Left forelimb (tissue), 1 donor: ENCODE measurements around the gene MYBPC1.
"Not testable (repeated sequence)": the region's sequence is repeated elsewhere in the genome, so short reads cannot be mapped to it uniquely, and the experiment has no call there.

Experiments used
- DNase-seq: peaks from one replicate; pipeline ENCODE4 v3.0.0-alpha.2; 2018; ENCODE audit warnings: low spot score

The MYBPC1 gene

DNA sequence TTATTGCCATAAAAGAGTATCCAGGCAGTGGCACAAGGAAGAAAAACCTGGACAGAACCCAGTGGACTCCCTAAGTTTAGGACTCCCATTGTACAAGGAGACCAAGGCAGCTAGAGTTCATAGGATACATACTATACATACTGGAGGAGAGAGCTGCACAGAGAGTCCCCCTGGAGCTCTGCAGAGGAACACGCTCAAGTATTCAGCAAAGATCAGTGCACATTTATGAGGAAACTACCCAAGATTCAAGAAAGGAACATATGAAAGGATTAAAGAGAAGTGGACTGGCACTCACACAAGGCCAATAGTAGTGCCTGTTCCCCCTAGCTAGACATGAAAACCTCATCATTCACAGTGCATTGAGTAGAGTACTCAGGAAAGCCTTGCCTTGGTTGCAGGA is 59.7 kb downstream of the MYBPC1 start:
- DNase-seq, result no peak

DNA sequence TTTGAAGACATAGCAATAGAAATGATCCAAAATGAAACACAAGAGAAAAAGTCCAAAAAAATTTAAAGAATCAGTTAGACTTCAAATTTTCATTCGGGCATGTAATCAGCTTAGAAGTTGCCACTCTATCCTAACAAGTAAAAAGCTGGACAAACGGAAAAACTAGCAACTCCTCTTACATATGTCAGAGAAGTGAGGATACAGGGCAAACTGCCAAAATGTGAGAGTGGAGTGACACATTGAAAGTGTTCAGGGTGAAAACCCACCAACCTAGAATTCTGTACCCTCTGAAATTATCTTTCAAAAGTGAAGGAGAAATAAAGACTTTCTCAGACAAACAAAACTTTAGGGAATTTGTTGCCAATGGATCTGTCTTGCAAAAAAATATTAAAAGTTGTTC is 60.6 kb downstream of the MYBPC1 start:
- DNase-seq, result no peak

DNA sequence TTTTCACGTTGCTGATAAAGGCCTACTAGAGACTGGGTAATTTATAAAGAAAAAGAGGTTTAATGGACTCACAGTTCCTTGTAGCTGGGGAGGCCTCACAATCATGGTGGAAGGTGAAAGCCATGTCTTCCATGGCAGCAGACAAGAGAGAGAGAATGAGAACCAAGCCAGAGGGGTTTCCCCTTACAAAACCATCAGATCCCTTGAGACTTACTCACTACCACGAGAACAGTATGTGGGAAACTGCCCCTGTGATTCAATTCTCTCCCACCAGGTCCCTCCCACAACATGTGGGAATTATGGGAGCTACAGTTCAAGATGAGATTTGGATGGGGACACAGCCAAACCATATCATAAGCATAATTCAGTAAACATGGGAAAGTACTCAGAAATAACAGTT is 65.9 kb downstream of the MYBPC1 start:
- DNase-seq, result not testable (repeated sequence)

DNA sequence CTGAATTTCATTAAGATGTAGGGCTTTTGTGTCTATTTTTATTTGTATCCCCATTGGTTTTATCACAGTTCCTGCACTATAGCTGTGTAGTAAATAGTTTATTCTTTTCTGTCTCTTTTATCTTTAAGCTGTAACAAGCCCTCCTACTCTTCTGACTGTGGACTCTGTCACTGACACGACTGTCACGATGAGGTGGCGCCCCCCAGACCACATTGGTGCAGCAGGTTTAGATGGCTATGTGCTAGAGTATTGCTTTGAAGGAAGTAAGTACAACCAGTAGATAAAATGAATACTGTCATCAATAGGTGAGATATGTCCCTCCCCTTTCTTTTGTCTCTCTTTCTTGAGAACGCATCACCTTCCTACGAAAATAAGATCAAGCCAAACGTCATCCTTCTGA is 68.5 kb downstream of the MYBPC1 start:
- no peak for DNase-seq

DNA sequence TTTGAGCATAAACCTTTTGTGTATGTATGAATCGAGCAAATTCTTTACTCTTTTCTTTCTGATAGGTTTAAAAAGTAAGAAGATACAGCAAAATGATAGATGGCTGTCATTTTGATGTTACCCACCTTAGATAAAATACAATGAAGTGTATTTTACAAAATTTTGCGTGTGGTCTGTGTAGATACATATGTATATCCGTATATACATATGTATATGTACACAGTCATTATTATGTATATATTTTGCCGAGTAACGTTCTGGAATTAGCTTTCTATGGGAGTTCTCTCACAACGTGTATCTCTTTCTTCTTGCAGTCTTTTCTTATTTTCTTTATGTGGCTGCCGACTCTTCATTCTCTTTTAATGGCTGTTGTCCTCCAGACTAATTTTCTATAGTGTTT is 70.2 kb downstream of the MYBPC1 start:
- no peak for DNase-seq

DNA sequence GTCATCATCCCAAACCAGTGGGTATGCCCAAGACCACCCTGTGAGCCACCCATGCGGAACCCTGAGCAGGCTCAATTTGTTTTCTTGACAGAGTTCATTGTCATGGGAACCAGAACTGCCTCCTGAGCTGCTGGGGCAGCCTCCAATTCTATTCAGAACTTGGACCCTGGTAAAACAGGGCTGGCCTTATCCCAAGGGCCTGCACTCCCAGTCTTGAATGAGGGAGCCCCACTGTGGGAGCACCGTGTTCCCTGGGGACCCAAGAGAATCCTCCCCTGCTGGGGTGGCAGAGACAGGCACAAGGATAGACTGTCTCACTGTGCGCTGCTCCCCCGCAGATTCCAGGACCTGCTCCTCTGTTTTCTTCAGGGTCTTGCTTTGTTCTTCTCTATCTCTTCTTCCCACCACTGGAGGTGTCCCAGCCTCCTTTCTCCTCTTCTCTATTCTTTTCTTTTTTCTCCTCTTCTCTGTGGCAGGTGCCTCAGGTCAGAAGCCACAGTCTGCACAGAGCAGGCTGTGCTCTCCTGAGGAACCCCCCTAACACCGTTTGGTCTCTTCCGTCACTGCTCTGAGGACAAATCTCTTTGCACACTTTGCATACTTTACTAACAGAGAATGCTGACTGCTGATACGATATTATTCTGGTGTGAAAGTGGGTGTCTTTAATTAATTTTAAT is 71.4 kb downstream of the MYBPC1 start:
- DNase-seq, result no peak

DNA sequence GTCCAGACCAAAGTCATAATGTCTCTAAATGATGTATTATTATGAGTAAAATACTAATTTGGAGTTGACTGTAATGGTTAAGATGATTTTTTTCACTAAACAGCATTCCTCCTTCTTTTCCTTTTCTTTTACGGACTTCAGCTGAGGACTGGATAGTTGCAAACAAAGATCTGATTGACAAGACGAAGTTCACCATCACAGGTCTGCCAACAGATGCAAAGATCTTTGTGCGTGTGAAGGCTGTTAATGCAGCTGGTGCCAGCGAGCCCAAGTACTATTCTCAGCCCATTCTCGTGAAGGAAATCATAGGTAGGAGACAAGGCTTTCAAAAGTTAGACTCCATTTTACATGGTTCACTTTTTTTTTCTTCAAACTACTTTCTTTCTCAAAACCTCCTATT is 72.8 kb downstream of the MYBPC1 start:
- no peak for DNase-seq

DNA sequence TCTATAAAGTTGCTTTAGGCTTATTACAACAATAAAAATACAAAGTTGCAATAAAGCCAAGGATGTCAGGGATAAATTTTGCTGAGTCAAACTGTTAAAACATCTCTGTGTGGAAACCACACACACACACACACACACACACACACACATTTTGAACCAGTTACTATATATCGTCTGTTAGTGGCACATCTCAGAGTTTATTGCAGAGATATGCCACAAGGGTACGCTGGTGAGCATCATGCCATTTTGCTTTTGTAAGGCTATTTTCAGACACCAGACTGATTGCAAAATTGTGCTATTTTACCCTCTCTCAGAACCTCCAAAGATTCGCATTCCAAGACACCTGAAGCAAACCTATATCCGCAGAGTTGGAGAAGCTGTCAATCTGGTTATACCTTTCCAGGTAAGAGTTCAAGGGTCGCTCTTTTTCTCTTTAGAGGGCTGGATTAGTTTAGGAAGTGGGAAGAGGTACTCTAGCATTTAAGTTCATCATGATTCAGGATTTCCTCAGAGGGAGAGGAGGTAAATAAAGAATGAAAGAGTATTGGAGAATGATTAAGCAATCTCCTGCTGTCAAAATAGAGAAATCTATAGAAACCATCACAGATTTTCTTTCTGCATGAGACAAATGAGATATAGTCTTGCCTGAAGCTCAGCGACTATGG is 75.4 kb downstream of the MYBPC1 start:
- DNase-seq, result no peak

DNA sequence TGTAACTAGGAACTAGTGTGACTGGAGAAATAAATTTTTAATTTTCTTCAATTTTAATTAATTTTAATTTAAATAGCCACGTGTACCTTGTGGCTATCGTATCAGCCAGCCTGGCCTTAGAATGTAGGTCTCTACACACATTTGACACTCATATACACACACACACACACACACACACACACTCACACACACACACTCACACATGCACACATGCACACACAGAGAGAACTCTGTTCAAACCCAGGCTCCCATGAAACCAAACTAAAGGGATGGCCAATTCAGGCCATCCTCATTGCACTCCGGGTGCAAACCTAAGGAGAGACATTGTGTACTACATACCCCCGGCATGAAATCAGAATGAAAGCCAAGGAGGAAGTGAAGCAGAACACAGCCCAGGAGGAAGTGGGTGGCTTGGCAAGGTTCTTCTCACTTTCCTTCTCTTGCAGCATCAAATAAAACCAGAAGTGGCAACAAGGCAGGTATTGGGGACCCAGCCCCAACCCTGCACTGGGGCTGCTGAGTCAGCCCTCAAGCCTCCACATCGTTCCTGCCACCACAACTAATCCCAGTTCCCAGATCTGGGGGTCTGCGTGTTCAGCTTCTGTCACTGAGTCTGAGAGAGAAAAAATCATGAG is 76.5 kb downstream of the MYBPC1 start:
- DNase-seq, result no peak

DNA sequence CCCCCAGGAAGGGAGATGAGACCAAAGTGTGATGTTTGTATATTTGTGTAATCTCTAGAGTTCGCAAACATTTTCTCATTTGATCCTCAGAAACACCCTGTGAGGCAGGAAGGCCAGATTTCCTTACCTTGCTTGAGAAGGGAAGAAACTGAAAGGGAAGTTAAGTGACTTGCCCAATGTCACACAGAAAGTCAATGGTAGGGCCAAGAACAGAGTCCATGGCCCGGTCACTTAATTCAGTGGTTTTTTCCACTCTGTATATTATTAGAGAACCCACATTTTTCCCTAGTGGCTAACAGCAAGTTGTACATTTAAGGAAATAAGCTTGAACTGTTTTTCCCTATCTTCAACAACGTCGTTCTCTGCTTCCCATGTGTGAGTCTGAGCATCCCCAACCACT is 77.1 kb downstream of the MYBPC1 start:
- DNase-seq, result no peak

DNA sequence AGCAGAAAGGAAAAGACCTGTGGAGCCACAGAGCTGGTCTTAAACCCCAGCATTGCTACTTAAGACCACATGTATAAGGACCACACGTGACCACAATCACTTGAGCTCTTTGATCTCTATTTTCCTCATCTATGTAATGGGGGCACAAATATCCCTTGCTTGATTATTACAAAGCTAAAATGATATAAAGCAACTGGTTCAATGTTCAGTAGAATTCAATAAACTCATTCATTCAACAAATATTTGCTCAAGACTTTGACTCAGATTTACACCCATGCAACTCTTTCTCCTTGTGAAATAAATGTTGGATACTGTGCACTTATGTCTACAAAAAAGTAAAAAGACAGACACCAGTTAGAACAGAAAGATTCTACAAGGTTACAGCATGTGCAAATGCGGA is 80.8 kb downstream of the MYBPC1 start:
- DNase-seq, result no peak

DNA sequence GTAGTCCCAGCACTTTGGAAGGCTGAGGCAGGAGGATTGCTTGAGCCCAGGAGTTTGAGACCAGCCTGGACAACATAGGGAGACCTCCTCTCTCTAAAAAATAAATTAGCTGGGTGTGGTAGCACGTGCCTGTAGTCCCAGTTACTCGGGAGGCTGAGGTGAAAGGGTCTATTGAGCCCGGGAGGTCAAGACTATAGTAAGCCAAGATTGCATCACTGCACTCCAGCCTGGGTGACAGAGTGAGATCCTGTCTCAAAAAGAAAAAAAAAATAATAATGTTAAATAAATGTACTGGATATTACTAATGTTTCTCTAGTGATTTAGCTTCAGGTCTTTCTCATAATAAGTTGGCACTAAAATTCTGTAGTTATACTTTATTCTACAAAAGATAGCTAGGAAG is 81.7 kb downstream of the MYBPC1 start:
- DNase-seq, result not testable (repeated sequence)

DNA sequence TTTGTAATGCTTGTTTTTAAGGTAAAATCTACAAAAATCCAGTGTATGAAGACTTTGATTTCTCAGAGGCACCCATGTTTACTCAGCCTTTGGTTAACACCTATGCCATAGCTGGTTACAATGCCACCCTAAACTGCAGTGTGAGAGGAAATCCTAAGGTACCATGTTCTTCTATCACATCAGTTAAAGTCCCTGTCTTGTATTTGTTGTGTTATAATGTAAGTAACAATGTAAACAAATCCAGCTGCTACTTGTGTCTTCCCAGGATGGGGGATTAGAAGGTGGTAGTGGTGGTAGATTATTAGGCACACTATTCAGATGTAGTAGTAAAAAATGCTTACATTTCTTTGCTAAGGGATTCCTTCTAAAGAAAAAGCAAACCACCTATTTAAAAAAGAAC is 83.3 kb downstream of the MYBPC1 start:
- DNase-seq, result no peak

DNA sequence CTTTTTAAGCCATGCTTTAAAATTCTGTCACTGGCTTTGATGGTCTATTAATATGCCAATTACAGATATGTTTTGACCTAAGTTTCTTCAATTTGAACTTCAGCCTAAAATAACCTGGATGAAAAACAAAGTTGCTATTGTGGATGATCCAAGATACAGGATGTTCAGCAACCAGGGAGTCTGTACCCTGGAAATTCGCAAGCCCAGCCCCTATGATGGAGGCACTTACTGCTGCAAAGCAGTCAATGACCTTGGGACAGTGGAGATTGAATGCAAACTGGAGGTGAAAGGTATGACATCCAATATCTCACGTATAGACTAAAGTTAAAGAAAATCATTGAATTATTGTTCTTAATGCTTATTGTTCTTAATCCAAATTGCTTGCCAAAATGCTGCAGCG is 85.5 kb downstream of the MYBPC1 start:
- no peak for DNase-seq

DNA sequence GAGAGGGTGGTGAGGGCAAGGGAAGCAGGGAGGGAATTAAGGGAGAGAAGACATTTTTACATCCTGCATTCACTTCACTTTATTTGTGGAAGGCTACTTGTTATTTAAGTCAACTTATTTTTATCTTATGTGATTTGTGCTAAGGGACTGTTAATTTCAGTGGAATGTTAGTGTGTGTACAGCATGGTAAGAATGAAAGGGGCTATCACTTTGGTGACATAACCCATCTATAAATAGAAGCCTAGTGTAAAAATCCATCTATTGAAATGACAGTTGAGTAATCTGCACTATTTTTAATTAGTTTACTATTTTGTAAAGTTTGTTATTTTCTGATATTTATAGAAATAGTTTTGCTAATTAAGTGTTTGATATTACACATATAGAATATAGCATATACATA is 85.9 kb downstream of the MYBPC1 start:
- no peak for DNase-seq

DNA sequence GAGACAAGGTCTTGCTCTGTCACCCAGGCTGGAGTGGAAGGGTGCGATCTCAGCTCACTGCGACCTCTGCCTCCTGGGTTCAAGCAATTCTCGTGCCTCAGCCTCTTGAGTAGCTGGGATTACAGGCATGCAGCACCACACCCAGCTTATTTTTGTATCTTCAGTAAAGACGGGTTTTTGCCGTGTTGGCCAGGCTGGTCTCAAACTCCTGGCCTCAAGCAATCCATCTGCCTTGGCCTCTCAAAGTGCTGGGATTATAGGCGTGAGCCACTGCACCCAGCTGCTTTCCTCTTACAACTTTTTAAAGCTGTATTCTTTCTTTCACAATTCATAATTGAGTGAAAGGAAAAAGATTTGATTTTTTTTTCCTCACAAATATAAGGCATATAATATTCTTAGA is 86.9 kb downstream of the MYBPC1 start:
- DNase-seq, result not testable (repeated sequence)

DNA sequence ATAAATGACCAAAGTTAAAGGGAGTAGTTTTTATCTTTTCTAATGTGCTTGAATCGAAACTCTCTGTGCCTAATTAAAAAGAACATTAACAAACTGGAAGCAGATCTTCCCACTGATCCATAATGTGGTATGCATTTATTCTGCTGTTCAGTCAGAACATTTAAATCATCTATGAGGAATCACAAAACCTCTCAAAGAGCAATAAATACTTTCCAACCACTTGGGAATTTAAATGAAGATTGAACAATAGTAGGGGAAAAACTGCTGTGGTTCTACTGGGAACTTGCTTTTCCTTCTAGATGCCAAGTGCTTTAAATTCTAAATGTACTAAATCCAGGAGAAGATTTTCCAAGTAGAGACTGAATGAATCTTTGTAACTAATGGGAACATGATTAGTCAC is 90.3 kb downstream of the MYBPC1 start:
- no peak for DNase-seq

DNA sequence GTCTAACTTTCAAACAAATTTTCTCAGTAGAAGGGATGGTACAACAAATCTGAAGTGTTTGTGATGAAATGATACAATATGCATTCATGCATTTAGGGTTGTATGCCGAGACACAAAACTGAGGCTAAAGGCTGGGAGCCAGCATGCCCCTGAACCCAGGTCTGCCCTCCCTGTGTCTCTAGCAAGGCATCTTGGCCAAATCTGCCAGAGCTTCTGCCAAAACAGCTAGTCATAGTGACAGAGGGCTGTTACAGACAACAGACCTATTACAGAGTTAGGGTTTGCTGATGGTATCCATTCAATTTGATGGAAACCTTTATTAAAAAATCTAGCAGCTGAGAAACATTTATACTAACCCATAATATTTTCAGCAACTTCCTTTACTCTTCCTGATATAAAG is 91.4 kb downstream of the MYBPC1 start:
- no peak for DNase-seq

DNA sequence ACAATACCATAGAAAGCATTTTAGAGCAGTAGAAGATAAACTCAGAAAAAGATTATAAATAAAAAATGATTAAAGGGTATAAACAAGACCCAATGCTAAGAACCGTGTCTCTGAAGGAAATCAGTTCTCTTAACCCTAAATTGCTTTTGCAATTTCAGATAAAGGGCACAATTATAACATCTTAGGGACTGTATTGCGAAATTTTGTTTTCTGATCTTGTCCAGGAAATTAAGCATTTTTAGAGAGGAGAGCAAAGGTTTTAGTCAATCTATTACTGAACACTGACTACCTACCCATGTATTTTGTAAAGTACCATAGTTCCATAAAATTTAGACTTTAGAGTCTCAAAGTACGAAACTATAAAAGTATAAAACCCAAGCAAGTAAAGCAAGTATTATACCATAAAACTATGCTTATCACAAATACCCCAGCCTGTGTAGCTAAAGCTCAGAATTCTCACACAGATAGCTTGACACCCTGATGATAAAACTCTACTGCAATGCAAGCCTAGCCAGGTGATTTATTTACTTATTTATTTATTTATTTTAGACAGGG is 95.8 kb downstream of the MYBPC1 start:
- DNase-seq, result no peak

DNA sequence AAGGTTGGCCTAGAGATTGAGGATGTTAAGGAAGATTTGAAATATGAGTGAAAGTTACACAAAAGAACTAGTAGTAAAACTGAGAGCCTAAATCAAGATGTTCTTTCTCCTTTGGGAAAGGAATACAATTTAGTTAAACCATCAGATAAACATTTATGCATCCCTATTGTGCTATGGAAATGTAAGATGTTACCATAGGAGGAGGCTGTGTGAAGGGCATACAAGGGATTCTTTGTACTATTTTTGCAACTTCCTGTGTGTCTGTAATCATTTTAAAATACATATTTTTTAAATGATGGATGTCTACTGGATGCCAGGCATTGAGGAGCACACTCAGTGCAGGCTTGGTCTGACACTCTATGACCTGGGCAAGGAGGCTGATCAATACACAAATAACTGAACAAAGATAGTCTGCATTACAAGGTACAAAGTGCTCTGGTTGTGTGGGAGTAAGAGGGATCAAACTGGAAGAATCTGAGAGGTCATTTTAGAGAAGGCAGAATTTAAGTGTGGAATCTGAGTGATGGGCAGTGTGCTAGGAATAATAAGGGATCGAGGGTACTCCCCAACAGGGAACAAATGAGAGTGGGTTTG is 96.8 kb downstream of the MYBPC1 start:
- DNase-seq, result no peak

DNA sequence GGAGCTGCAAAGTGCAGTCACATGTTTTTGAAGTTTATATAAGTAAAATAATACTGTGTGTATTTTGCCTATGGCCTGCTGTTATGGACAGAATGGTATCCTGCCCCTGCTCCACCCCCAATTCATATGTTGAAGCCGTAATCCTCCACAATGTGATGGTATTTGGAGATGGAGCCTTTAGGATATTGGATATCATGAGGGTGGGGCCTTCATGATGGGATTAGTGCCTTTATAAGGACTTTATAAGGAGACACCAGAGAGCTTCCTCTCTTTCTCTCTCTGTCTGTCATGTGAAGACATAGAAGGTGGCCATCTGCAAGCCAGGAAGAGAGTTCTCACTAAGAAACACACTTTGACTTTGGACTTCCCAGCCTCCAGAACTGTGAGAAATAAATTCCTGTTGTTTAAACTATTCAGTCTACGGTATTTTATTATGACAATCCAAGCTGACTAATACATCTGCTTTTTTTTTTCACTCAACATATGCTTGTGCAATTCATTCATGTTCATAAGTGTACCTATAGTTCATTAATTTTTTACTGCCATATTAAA is 99.6 kb downstream of the MYBPC1 start:
- DNase-seq, result no peak

DNA sequence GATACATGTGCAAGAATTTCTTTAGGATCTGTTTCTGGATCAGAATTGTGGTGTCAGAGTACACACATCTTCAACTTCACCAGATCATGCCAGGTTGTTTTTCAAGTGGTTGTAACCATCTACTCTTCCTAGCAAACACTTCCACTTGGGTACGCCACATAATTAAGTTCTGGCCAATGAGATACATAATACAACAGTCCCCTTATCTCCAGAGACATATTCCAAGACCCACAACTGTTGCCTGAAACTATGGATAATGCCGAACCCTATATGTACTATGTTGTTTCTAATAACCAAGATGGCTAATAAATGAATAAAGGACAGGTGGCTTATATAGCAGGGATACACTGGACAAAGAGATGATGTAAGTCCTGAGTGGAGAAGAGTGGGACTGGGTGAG is 100.2 kb downstream of the MYBPC1 start:
- no peak for DNase-seq

DNA sequence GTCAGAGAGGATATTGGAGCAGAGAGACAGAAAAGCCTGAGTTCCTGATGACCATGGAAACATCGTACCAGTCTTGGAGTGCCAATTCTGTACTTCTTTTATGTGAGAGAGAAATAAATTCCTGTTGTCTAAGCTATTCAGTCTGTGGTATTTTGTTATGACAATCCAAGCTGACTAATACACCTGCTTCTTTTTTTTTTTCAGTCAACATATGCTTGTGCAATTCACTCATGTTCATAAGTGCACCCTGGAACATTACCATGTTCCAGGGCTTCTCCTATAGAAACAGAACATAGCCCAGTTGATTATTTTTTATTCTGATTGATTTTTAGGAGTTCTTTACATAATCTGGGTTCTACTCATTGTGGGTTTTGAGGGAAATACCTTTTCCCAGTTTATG is 100.9 kb downstream of the MYBPC1 start:
- no peak for DNase-seq
